Vagina (tissue), 2 donors: ENCODE results near the gene FAAP20.

ENCODE experiments used
- POLR2A ChIP-seq, 2 donors: fragments of 450-650 bp; IDR thresholded peaks; one replicate each; pipeline ENCODE4 v1.6.1; 2017; ENCODE audit warnings: antibody characterized with exemption in 2 of 2, mild to moderate bottlenecking in 2 of 2, moderate library complexity in 2 of 2
- POLR2AphosphoS5 ChIP-seq, 2 donors: sonication (generic); formaldehyde crosslinking; IDR thresholded peaks; one replicate each; pipeline ENCODE4 v1.9.0; 2017; ENCODE audit warnings: antibody characterized with exemption in 2 of 2, mild to moderate bottlenecking in 2 of 2, low read depth in 1 of 2; ENCODE audit not compliant: insufficient read depth in 1 of 2
- TF ChIP-seq, protein P1 (sequence below), 3 experiments: fragments of 450-650 bp in 2 of 3; fragments of 200-600 bp in 1 of 3; sonication (generic) in 1 of 3; IDR thresholded peaks; one replicate each; pipeline ENCODE4 v1.5.1; 2017 to 2019; ENCODE audit warnings: antibody characterized with exemption in 3 of 3, mild to moderate bottlenecking in 2 of 3, moderate library complexity in 2 of 3

- TF ChIP-seq, protein P1, sequence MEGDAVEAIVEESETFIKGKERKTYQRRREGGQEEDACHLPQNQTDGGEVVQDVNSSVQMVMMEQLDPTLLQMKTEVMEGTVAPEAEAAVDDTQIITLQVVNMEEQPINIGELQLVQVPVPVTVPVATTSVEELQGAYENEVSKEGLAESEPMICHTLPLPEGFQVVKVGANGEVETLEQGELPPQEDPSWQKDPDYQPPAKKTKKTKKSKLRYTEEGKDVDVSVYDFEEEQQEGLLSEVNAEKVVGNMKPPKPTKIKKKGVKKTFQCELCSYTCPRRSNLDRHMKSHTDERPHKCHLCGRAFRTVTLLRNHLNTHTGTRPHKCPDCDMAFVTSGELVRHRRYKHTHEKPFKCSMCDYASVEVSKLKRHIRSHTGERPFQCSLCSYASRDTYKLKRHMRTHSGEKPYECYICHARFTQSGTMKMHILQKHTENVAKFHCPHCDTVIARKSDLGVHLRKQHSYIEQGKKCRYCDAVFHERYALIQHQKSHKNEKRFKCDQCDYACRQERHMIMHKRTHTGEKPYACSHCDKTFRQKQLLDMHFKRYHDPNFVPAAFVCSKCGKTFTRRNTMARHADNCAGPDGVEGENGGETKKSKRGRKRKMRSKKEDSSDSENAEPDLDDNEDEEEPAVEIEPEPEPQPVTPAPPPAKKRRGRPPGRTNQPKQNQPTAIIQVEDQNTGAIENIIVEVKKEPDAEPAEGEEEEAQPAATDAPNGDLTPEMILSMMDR (IDR thresholded peaks at IDR 0.05), result no peak
- TF ChIP-seq POLR2AphosphoS5 (IDR thresholded peaks at IDR 0.05; ENCODE audit: insufficient read depth in 1 of 2, low read depth in 1 of 2) (no peak), POLR2A (IDR thresholded peaks at IDR 0.05) (no peak)
Observed at GRCh38 chr1:2141025-2141424, 53.5 kb downstream of the FAAP20 start.
